ENCODE measurements around the gene CCL15. TPM values are rescaled to one million over a fixed set of nuclear protein-coding genes. Genes with fewer than 3 reads are reported as not detected.

The CCL15 gene
- total RNA-seq, 1 donor from 2014 or later: not detected

- no peak for DNase-seq (ENCODE audit: missing footprints)
- ATAC-seq: no peak
- intact Hi-C loops (cut with DNase I): loop anchor here (2.0 kb wide), 1 partner anchor 514 kb away; no protein-coding TSS in a partner anchor
Measured at GRCh38 chr17:35968520-35969054, 32.8 kb downstream of the CCL15 start.

DNA sequence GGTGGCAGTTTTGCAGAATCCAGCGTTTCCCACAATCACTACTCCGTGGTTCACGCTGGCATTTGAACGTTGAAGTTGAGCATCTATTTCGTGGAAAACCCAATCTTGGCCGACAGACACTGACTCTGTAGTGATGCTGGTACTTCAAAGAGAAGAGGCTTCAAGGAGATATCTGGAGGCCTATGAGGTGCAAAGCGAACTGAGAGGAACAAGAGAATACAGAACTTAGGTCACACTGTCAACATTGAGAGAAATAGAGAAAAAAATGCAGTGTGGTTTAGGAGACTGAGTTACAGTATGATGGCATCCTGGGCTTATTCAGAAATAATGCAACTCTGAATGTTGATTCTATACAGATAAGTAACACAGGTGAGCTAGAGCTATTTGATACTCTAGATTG lies 36.1 kb downstream of the CCL15 start:
- ATAC-seq (no peak), DNase-seq (ENCODE audit: missing footprints) (no peak)
- intact Hi-C loops (cut with DNase I): no loop called here

DNA sequence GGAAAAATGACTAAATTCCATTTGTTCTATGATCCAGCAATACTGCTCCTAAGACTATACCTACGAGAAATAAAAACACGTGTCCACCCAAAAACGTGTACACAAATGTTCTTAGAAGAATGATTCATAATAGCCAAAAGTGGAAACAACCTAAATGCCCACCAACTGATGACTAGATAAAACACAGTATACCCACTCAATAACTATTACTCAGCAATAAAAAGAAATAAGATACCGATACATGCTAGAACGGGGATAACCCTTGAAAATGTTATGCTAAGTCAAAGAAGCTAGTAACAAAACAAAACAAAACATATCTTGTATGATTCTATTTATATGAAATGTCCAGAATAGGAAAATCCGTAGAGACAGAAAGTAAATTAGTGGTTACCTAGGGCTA lies 37.7 kb downstream of the CCL15 start:
- DNase-seq (ENCODE audit: missing footprints) (no peak), ATAC-seq (no peak)
- intact Hi-C loops (cut with DNase I): no loop called here

- intact Hi-C loops (cut with DNase I): no loop called here
- ATAC-seq: no peak
- DNase-seq (ENCODE audit: missing footprints): no peak
Measured at GRCh38 chr17:35953720-35954119, 47.6 kb downstream of the CCL15 start.

DNA sequence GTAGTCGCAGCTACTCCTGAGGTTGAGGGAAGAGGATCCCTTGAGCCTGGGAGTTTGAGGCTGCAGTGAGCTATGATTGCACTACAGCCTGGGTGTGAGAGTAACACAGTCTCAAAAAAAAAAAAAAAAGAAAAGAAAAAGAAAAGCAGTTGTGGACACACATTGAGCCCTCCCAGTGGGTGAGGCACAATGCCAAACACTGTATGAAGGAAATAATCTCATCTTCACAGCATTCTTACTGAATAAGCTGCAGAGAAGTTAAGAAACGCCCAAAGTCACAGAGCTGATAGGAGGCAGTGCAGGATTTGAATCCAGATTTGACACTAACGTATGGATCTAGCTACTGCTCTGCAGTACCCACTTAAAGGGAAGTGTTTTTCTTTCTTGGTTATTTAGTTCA lies 52.0 kb downstream of the CCL15 start:
- DNase-seq (ENCODE audit: missing footprints) (no peak), ATAC-seq (no peak)
- intact Hi-C loops (cut with DNase I): no loop called here

- ATAC-seq (no peak), DNase-seq (ENCODE audit: missing footprints) (no peak)
- intact Hi-C loops (cut with DNase I): no loop called here
Measured at GRCh38 chr17:35948092-35948491, 53.3 kb downstream of the CCL15 start.

Other genes starting within 250 kb of the CCL15 start
- gene GAS2L2, start 248.3 kb downstream of the CCL15 start, total RNA-seq: 0.27 TPM
- gene C17orf50, start 240.7 kb downstream of the CCL15 start, total RNA-seq: not detected
- gene MMP28, start 205.9 kb downstream of the CCL15 start, total RNA-seq: 2.3 TPM
- gene TAF15, start 192.1 kb downstream of the CCL15 start, total RNA-seq: 95.9 TPM
- not detected for gene HEATR9, start 132.7 kb downstream of the CCL15 start, total RNA-seq
- 1.7 TPM for gene CCL5, start 121.2 kb downstream of the CCL15 start, total RNA-seq
- gene RDM1, start 70.8 kb downstream of the CCL15 start, total RNA-seq: not detected
- gene LYZL6, start 57.8 kb downstream of the CCL15 start, total RNA-seq: not detected
- gene CCL16, start 20.1 kb downstream of the CCL15 start, total RNA-seq: not detected
- gene CCL14, start 14.8 kb downstream of the CCL15 start, total RNA-seq: 10.3 TPM
- gene CCL23, start 16.4 kb upstream of the CCL15 start, total RNA-seq: not detected
- gene CCL18, start 62.7 kb upstream of the CCL15 start, total RNA-seq: 3.7 TPM
- not detected for gene CCL3, start 88.6 kb upstream of the CCL15 start, total RNA-seq
- 0.92 TPM for gene CCL4, start 102.3 kb upstream of the CCL15 start, total RNA-seq
- 4.0 TPM for gene TBC1D3B, start 175.1 kb upstream of the CCL15 start, total RNA-seq
- not detected for gene CCL3L1, start 195.2 kb upstream of the CCL15 start, total RNA-seq
- not detected for gene CCL4L2, start 209.5 kb upstream of the CCL15 start, total RNA-seq

Data from Right ventricle myocardium inferior (tissue), 1 donor.